ENCODE data around the gene XG. TPM values are rescaled to one million over a fixed set of nuclear protein-coding genes. Genes with fewer than 3 reads are reported as not detected.
A peak's percentile ranks its signal among the peaks of the same experiment; 100 is the strongest.
"Not testable (repeated sequence)": the region's sequence is repeated elsewhere in the genome, so short reads cannot be mapped to it uniquely, and the experiment has no call there.

Gene XG
- total and polyA plus RNA-seq, 2 of the 8 experiments (the other 6 are each of a cell fraction or from before 2014, with no cell fraction given), result 0.33 to 0.78 TPM

DNA sequence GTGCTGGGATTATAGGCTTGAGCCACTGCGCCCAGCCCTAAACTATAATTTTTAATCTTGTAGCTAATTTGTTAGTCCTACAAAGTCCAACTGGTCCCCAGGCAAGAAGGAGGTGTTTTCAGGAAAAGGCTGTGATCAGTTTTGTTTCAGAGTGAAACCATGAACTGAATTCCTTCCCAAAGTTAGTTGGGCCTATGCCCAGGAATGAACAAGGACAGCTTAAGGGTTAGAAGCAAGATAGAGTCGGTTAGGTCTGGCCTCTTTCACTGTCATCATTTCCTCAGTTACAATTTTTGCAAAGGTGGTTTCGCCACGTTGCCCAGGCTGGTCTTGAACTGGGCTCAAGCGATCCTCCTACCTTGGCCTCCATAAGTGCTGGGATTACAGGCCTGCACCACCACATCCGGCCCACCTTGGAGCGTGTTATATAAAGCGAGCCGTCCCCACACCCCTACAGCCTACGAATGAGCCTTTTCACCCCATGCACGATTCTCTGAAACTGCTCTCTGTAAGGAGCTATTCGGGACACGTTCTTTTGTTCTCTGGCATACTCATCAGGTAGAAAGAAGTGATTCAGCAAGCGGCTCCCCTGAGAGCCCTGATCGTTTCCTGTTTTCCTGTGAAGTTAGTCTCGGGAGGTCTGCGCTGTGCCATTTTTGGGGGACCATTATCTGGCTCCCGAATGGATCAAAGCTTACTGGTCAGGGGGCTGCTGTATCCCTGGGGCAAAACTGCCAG is 52.4 kb downstream of the XG start:
- H3K18ac ChIP-seq (ENCODE audit: extremely low read depth, low read length); H3K14ac ChIP-seq (ENCODE audit: insufficient read length); H3K23ac ChIP-seq (ENCODE audit: insufficient read length); H3K79me1 ChIP-seq (ENCODE audit: low read depth, low read length); H2BK15ac ChIP-seq (ENCODE audit: low read length); H2AFZ ChIP-seq (ENCODE audit: low read length); H4K20me1 ChIP-seq (replicated peaks in 1 of 2; ENCODE audit: control insufficient read depth in 1 of 2, insufficient read depth in 2 of 2, low read length in 2 of 2); H3K56ac ChIP-seq (replicated peaks; ENCODE audit: insufficient read length, low read depth, low read length); H2BK20ac ChIP-seq (ENCODE audit: low read length); H2AK5ac ChIP-seq (ENCODE audit: low read depth, low read length); H3K4me3 ChIP-seq (ENCODE audit: extremely low read depth in 1 of 4, insufficient read depth in 2 of 4, low read depth in 3 of 4, low read length in 4 of 4); CTCF ChIA-PET (ENCODE audit: partially characterized antibody); H3K23me2 ChIP-seq (ENCODE audit: low read depth, low read length); H3K79me2 ChIP-seq (ENCODE audit: control insufficient read depth in 1 of 2, insufficient read depth in 2 of 2, low read length in 2 of 2); H3K9me3 ChIP-seq (ENCODE audit: insufficient read depth in 2 of 2, low read depth in 1 of 2, low read length in 1 of 2); H4K91ac ChIP-seq (replicated peaks; ENCODE audit: insufficient read length, low read length); H2BK120ac ChIP-seq (replicated peaks; ENCODE audit: low read depth, low read length); DNase-seq (ENCODE audit: low read depth in 1 of 2, low spot score in 2 of 2); H3K4ac ChIP-seq (replicated peaks; ENCODE audit: insufficient read length, low read depth, low read length); H3K36me3 ChIP-seq (ENCODE audit: control insufficient read depth in 2 of 4, insufficient read depth in 4 of 4, low read length in 3 of 4); H3K27me3 ChIP-seq (replicated peaks in 1 of 4; ENCODE audit: control insufficient read depth in 3 of 4, extremely low read depth in 1 of 4, insufficient read depth in 3 of 4, low read length in 3 of 4): not testable (repeated sequence)
- Histone ChIP-seq H4K8ac (ENCODE audit: extremely low read depth, insufficient read depth, low read length) (peak overlapping the region; percentile 51; the same call in 1 of the 2 replicates), H3K9ac (replicated peaks in 1 of 4; ENCODE audit: extremely low read depth in 1 of 4, low read depth in 3 of 4, low read length in 3 of 4) (peak overlapping the region in 1 of 4 experiments; percentile 47; a peak in 1 of 7 replicates), H2BK5ac (ENCODE audit: low read depth, low read length) (peak overlapping the region; percentile 87; the same call in 1 of the 2 replicates), H3K4me2 (ENCODE audit: insufficient read depth in 1 of 2, low read depth in 2 of 2, low read length in 2 of 2) (peak overlapping the region in 1 of 2 experiments; percentile 24; a peak in 2 of 4 replicates), H3K27ac (ENCODE audit: low read depth, low read length) (peak overlapping the region; percentile 83), H4K5ac (ENCODE audit: insufficient read length, low read depth, low read length) (peak overlapping the region; percentile 72), H3K4me1 (replicated peaks in 1 of 4; ENCODE audit: control insufficient read depth in 3 of 4, insufficient read depth in 4 of 4, low read length in 3 of 4) (peaks cover 0 to 12% (median 6%) of the 10 kb centered on the region in 4 experiments; a peak in 4 of 7 replicates), H2BK12ac (ENCODE audit: low read depth, low read length) (peak overlapping the region; percentile 17; the same call in 1 of the 2 replicates)
- FAIRE-seq, result peak; percentile 52
- POLR2A ChIA-PET (ENCODE audit: partially characterized antibody), result interaction anchor here (1.5 kb wide), 1 partner anchor 26 kb away, joined by 3 read pairs; no protein-coding TSS in a partner anchor
- 39% methylated on average over 12 of the region's 18 CpGs; no CpG with 5 or more reads in 1 of the 2 experiments for WGBS, 2 experiments (ENCODE audit: extremely low coverage in 1 of 2, insufficient coverage in 1 of 2, insufficient read length in 1 of 2, insufficient replicate concordance in 2 of 2, low coverage in 1 of 2, low lambda C conversion rate in 2 of 2, missing lambda C conversion rate in 1 of 2)
